ENCODE measurements around the gene TCF3.

TCF3 gene

GRCh38 chr19:1577929-1578618 is 74.3 kb downstream of the TCF3 start:
- no peak for DNase-seq

- no peak for DNase-seq
Observed at GRCh38 chr19:1577090-1577928, 75.1 kb downstream of the TCF3 start.

GRCh38 chr19:1576242-1577089 is 75.9 kb downstream of the TCF3 start:
- DNase-seq = no peak

- no peak for DNase-seq
Observed at GRCh38 chr19:1575323-1576241, 76.8 kb downstream of the TCF3 start.

- no peak for DNase-seq
Observed at GRCh38 chr19:1574354-1575136, 77.9 kb downstream of the TCF3 start.

- DNase-seq = no peak
Observed at GRCh38 chr19:1572795-1573194, 79.6 kb downstream of the TCF3 start.

GRCh38 chr19:1571358-1571757 is 81.1 kb downstream of the TCF3 start:
- DNase-seq = no peak

GRCh38 chr19:1570836-1571235 is 81.6 kb downstream of the TCF3 start:
- DNase-seq = no peak

- DNase-seq = no peak
Observed at GRCh38 chr19:1569997-1570396, 82.4 kb downstream of the TCF3 start.

GRCh38 chr19:1568320-1569019 is 83.9 kb downstream of the TCF3 start, which contains the start of gene MEX3D:
MEX3D (minus strand) TSS chr19:1568325; CDS start chr19:1568058, 267 bp downstream.
- DNase-seq = peak; percentile 93

GRCh38 chr19:1567848-1568227 is 84.6 kb downstream of the TCF3 start:
- no peak for DNase-seq

- DNase-seq = no peak
Observed at GRCh38 chr19:1567116-1567847, 85.1 kb downstream of the TCF3 start.

GRCh38 chr19:1566392-1567115 is 85.9 kb downstream of the TCF3 start:
- DNase-seq = no peak

- DNase-seq = no peak
Observed at GRCh38 chr19:1563251-1563650, 89.2 kb downstream of the TCF3 start.

- DNase-seq = no peak
Observed at GRCh38 chr19:1561236-1561842, 91.1 kb downstream of the TCF3 start.

GRCh38 chr19:1560286-1560882 is 92.0 kb downstream of the TCF3 start:
- DNase-seq = no peak

Data from activated effector memory CD4-positive, alpha-beta T cell treated with anti-CD3 and anti-CD28 coated beads, Interleukin-2, amount 50 U/mL, for 16 hours (primary cell).